IMR-90 (cell line): Measurements from ENCODE around the gene RPS26. TPM values are rescaled to one million over a fixed set of nuclear protein-coding genes. Genes with fewer than 3 reads are reported as not detected.
"Not testable (repeated sequence)": the region's sequence is repeated elsewhere in the genome, so short reads cannot be mapped to it uniquely, and the experiment has no call there.

Source experiments
- ATAC-seq: fragments of 200-7000 bp; cut with Tn5 transposase; 2 replicates; pipeline ENCODE4 v1.9.1; 2020; ENCODE audit warnings: low read depth, mild to moderate bottlenecking, moderate library complexity
- BruUV-seq: library from RNA; stranded (reverse); fragments of 400-500 nt; replicated peaks from 2 replicates; lab custom pipeline; 2021; lab: Mats Ljungman, UMichigan
- CTCF ChIA-PET: fragments of 300-600 bp; formaldehyde crosslinking; extraction: SDS; loops from one replicate; lab custom pipeline; 2021; ENCODE audit warnings: antibody characterized with exemption; lab: Yijun Ruan, JAX
- POLR2A ChIA-PET: fragments of 300-600 bp; sonication (Branson Sonifier 250); formaldehyde crosslinking; loops from one replicate; lab custom pipeline; 2022; ENCODE audit warnings: antibody characterized with exemption; ENCODE audit not compliant: unreplicated experiment; lab: Charles Lee
- DNase-seq: peaks from one replicate; pipeline ENCODE4 v3.0.0; 2013
- H2AFZ ChIP-seq: replicated peaks from 2 replicates; pipeline ENCODE3; 2013; ENCODE audit warnings: low read length, mild to moderate bottlenecking; ENCODE audit not compliant: poor library complexity
- H2AK5ac ChIP-seq: 2 replicates; pipeline ENCODE4 v1.6.1; 2013; ENCODE audit warnings: low read depth, low read length, inconsistent platforms
- H2AK9ac ChIP-seq: replicated peaks from 2 replicates; pipeline ENCODE3; 2013; ENCODE audit warnings: mild to moderate bottlenecking, low read depth, low read length, moderate library complexity; ENCODE audit not compliant: poor library complexity
- H2BK120ac ChIP-seq: 2 replicates; pipeline ENCODE4 v1.6.1; 2013; ENCODE audit warnings: low read depth, low read length, inconsistent platforms
- H2BK15ac ChIP-seq: 3 replicates; pipeline ENCODE4 v1.6.1; 2013; ENCODE audit warnings: low read depth, low read length, inconsistent platforms
- H2BK20ac ChIP-seq: 2 replicates; pipeline ENCODE4 v1.6.1; 2013; ENCODE audit warnings: low read depth, mild to moderate bottlenecking, inconsistent platforms, low read length, moderate library complexity
- H2BK5ac ChIP-seq: 2 replicates; pipeline ENCODE4 v1.6.1; 2013; ENCODE audit warnings: mild to moderate bottlenecking, low read depth, low read length, inconsistent platforms; ENCODE audit not compliant: poor library complexity, severe bottlenecking
- H3K14ac ChIP-seq: replicated peaks from 2 replicates; pipeline ENCODE4 v1.6.1; 2013; ENCODE audit warnings: low read depth, low read length, inconsistent platforms
- H3K18ac ChIP-seq: 2 replicates; pipeline ENCODE4 v1.6.1; 2013; ENCODE audit warnings: low read depth, low read length, control low read depth
- H3K23ac ChIP-seq: 2 replicates; pipeline ENCODE4 v1.6.1; 2013; ENCODE audit warnings: low read depth, low read length, inconsistent platforms
- H3K27ac ChIP-seq: 2 replicates; pipeline ENCODE4 v1.5.1; 2013; ENCODE audit warnings: mild to moderate bottlenecking, control low read depth, low read length; ENCODE audit not compliant: insufficient read depth
- H3K27me3 ChIP-seq: 2 replicates; pipeline ENCODE4 v1.6.1; 2013; ENCODE audit warnings: low read length; ENCODE audit not compliant: control insufficient read depth, insufficient read depth
- H3K36me3 ChIP-seq: 2 replicates; pipeline ENCODE4 v1.6.1; 2013; ENCODE audit warnings: low read length, mixed read lengths; ENCODE audit not compliant: control insufficient read depth, insufficient read depth
- H3K4ac ChIP-seq: 2 replicates; pipeline ENCODE4 v1.6.1; 2013; ENCODE audit warnings: low read depth, low read length, inconsistent platforms
- H3K4me1 ChIP-seq: 2 replicates; pipeline ENCODE4 v1.6.1; 2013; ENCODE audit warnings: low read length, mixed read lengths; ENCODE audit not compliant: control insufficient read depth, insufficient read depth
- H3K4me2 ChIP-seq: 2 replicates; pipeline ENCODE4 v1.6.1; 2013; ENCODE audit warnings: low read depth, mild to moderate bottlenecking, control low read depth, low read length, moderate library complexity
- H3K4me3 ChIP-seq: 2 replicates; pipeline ENCODE4 v1.5.1; 2013; ENCODE audit warnings: low read depth, mild to moderate bottlenecking, control low read depth, low read length, moderate library complexity; ENCODE audit not compliant: insufficient read depth
- H3K56ac ChIP-seq: 2 replicates; pipeline ENCODE4 v1.6.1; 2013; ENCODE audit warnings: low read length, inconsistent platforms; ENCODE audit not compliant: insufficient read depth; ENCODE audit errors: extremely low read depth
- H3K79me1 ChIP-seq, 2 experiments: 2 replicates each; pipeline ENCODE4 v1.6.1; 2013; ENCODE audit warnings: low read length in 2 of 2, inconsistent platforms in 1 of 2, low read depth in 1 of 2
- H3K9ac ChIP-seq: 2 replicates; pipeline ENCODE4 v1.6.1; 2013; ENCODE audit warnings: low read depth, low read length, control low read depth
- H3K9me1 ChIP-seq: 2 replicates; pipeline ENCODE4 v1.6.1; 2013; ENCODE audit warnings: low read length, inconsistent platforms; ENCODE audit not compliant: insufficient read depth
- H3K9me3 ChIP-seq: 2 replicates; pipeline ENCODE4 v1.6.1; 2013; ENCODE audit warnings: low read length; ENCODE audit not compliant: control insufficient read depth, insufficient read depth
- H4K20me1 ChIP-seq: 2 replicates; pipeline ENCODE4 v1.6.1; 2013; ENCODE audit warnings: low read length, inconsistent platforms; ENCODE audit not compliant: insufficient read depth
- H4K5ac ChIP-seq: 2 replicates; pipeline ENCODE4 v1.6.1; 2013; ENCODE audit warnings: mild to moderate bottlenecking, low read depth, low read length, control low read depth
- H4K8ac ChIP-seq, 2 experiments: 2 replicates each; pipeline ENCODE4 v1.6.1; 2013; ENCODE audit warnings: low read depth in 2 of 2, low read length in 2 of 2, control low read depth in 1 of 2, inconsistent platforms in 1 of 2
- H4K91ac ChIP-seq: 2 replicates; pipeline ENCODE4 v1.6.1; 2013; ENCODE audit warnings: low read depth, low read length, inconsistent platforms; ENCODE audit not compliant: insufficient read depth
- BHLHE40 ChIP-seq: fragments of 150-350 bp; IDR thresholded peaks from 2 replicates; pipeline ENCODE4 v1.6.1; 2016; ENCODE audit warnings: mild to moderate bottlenecking, low read depth, low read length
- CEBPB ChIP-seq: IDR thresholded peaks from 2 replicates; pipeline ENCODE4 v1.6.1; 2012; ENCODE audit warnings: low read depth, low read length, improper control_type of control experiment
- ELK1 ChIP-seq: fragments of 150-350 bp; IDR thresholded peaks from 2 replicates; pipeline ENCODE4 v1.6.1; 2016; ENCODE audit warnings: low read depth, mild to moderate bottlenecking, low read length, moderate library complexity, borderline replicate concordance
- POLR2A ChIP-seq: IDR thresholded peaks from 2 replicates; pipeline ENCODE4 v1.6.1; 2012; ENCODE audit warnings: mild to moderate bottlenecking, low read depth, low read length
- RCOR1 ChIP-seq: IDR thresholded peaks from 2 replicates; pipeline ENCODE4 v1.6.1; 2012; ENCODE audit warnings: mild to moderate bottlenecking, low read length, improper control_type of control experiment; ENCODE audit not compliant: insufficient replicate concordance
- RFX5 ChIP-seq: IDR thresholded peaks from 2 replicates; pipeline ENCODE4 v1.8.0; 2012; ENCODE audit warnings: low read depth, mild to moderate bottlenecking, low read length, moderate library complexity
- WGBS, 2 experiments: methylation state at CpG; one replicate each; pipeline versions ENCODE4 v1.1.5 to v1.1.7; 2013; ENCODE audit warnings: missing lambda C conversion rate in 2 of 2; ENCODE audit not compliant: insufficient read length in 1 of 2; ENCODE audit errors: extremely low coverage in 2 of 2; 5-methylcytosine and 5-hydroxymethylcytosine counted together
- dilution Hi-C: fragments of 300-500 bp; cut with HindIII; formaldehyde crosslinking; loops from one replicate; pipeline ENCODE4 v1.14.3; 2018; ENCODE audit warnings: low sequenced_read_pairs; ENCODE audit not compliant: unreplicated experiment
- in situ Hi-C: fragments of 300-500 bp; cut with MboI; formaldehyde crosslinking; loops from 3 replicates; pipeline ENCODE4 v1.14.3; 2019; ENCODE audit warnings: low sequenced_read_pairs, inconsistent platforms, mixed read lengths
- intact Hi-C: fragments of 100-400 bp; cut with micrococcal nuclease; formaldehyde crosslinking; loops from 2 replicates; pipeline ENCODE4 v1.10.0; 2022
- polyA plus RNA-seq, 3 experiments: library from polyadenylated mRNA; depleted of rRNA; stranded (reverse); fragments of >200 nt; gene quantifications; 2 replicates each; pipeline ENCODE4 v1.2.3, GENCODE V29; 2012; ENCODE audit warnings: low replicate concordance in 1 of 3
- total RNA-seq: library from RNA; depleted of rRNA; stranded (reverse); fragments of >200 nt; gene quantifications from 2 replicates; pipeline ENCODE4 v1.2.3, GENCODE V29; 2012

The RPS26 gene
- total and polyA plus RNA-seq, 2 of the 4 experiments (the other 2 are of a cell fraction), result 307 to 1,824 TPM

DNA sequence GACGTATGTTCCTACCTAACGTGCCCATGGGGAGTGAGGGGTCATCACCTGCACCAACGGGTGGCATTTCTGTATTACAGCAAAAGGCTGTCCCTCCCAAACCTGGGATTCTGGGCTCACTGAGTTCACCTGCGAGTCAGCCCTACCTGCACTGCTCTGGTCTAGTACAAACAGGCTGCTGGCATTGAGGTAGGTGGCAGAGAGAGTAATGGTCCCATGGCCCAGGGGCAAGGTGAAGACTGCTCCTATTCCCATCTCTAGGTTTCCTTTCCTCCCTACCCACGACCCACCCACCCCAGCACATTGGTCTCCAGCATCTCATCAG, 44.2 kb upstream of the RPS26 start (continued):
- TF ChIP-seq ELK1 (no peak), CEBPB (no peak), RFX5 (no peak), POLR2A (no peak), RCOR1 (no peak), BHLHE40 (no peak)

GRCh38 chr12:55999522-55999921, 42.2 kb upstream of the RPS26 start:
- H3K14ac ChIP-seq, DNase-seq, H3K9me1 ChIP-seq, H3K4me1 ChIP-seq, H3K27ac ChIP-seq, H4K5ac ChIP-seq, H2AFZ ChIP-seq, H2BK120ac ChIP-seq, H2BK15ac ChIP-seq, H3K9ac ChIP-seq, H4K8ac ChIP-seq, CTCF ChIA-PET, H3K4me2 ChIP-seq, H3K4ac ChIP-seq, dilution Hi-C loops, H3K27me3 ChIP-seq, BruUV-seq, H2BK20ac ChIP-seq, H3K4me3 ChIP-seq, H3K23ac ChIP-seq, H4K91ac ChIP-seq, H2AK9ac ChIP-seq, ATAC-seq, H3K56ac ChIP-seq, H2AK5ac ChIP-seq, H3K9me3 ChIP-seq, POLR2A ChIA-PET, H2BK5ac ChIP-seq, H3K18ac ChIP-seq, H4K20me1 ChIP-seq: not testable (repeated sequence)
- intact Hi-C loops, result loop anchor here (10.0 kb wide), 1 partner anchor 105 kb away; the partner anchor contains the start of gene PA2G4
- peaks cover 5 to 16% of the 10 kb centered on the region in 2 experiments for H3K79me1 ChIP-seq
- in situ Hi-C loops, result loop anchor here (5.0 kb wide), 1 partner anchor 38 kb away; no protein-coding TSS in a partner anchor
- H3K36me3 ChIP-seq, result peaks cover 16% of the 10 kb centered on the region
- no CpG with 5 or more reads among the region's 6 CpGs for WGBS, 2 experiments

DNA sequence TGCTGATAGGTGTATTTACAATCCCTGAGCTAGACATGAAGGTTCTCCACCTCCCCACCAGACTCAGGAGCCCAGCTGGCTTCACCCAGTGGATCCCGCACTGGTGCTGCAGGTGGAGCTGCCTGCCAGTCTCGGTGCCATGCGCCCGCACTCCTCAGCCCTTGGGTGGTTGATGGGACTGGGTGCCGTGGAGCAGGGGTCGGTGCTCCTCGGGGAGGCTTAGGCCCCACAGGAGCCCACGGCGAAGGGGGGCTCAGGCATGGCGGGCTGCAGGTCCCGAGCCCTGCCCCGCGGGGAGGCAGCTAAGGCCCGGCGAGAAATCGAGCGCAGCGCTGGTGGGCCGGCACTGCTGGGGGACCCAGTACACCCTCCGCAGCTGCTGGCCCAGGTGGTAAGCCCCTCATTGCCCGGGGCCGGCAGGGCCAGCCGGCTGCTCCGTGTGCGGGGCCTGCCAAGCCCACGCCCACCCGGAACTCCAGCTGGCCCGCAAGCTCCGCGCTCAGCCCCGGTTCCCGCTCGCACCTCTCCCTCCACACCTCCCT, 41.6 kb upstream of the RPS26 start:
- H3K14ac ChIP-seq, H3K27ac ChIP-seq, H3K9ac ChIP-seq, H2AFZ ChIP-seq, H4K20me1 ChIP-seq, H4K5ac ChIP-seq, H3K9me3 ChIP-seq, H3K56ac ChIP-seq, H3K27me3 ChIP-seq, H4K8ac ChIP-seq, H4K91ac ChIP-seq, H3K4ac ChIP-seq, ATAC-seq, H3K23ac ChIP-seq, dilution Hi-C loops, H2BK120ac ChIP-seq, H2BK15ac ChIP-seq, H2BK20ac ChIP-seq, H3K4me2 ChIP-seq, BruUV-seq, H3K4me1 ChIP-seq, CTCF ChIA-PET, H2AK5ac ChIP-seq, H3K18ac ChIP-seq, DNase-seq, H2BK5ac ChIP-seq, H2AK9ac ChIP-seq, H3K4me3 ChIP-seq: not testable (repeated sequence)
- intact Hi-C loops (loop anchor here (10.0 kb wide), 1 partner anchor 105 kb away; the partner anchor contains the start of gene PA2G4), in situ Hi-C loops (loop anchor here (5.0 kb wide), 1 partner anchor 37 kb away; no protein-coding TSS in a partner anchor)
- peaks cover 18% of the 10 kb centered on the region for H3K36me3 ChIP-seq
- WGBS, 2 experiments, result 88% methylated on average over 4 of the region's 33 CpGs; no CpG with 5 or more reads in 1 of the 2 experiments
- POLR2A ChIA-PET, result interaction anchor here (0.7 kb wide), 1 partner anchor 170 kb away, joined by 3 read pairs; no protein-coding TSS in a partner anchor
- peaks cover 5 to 16% of the 10 kb centered on the region in 2 experiments for H3K79me1 ChIP-seq
- H3K9me1 ChIP-seq, result peaks cover 13% of the 10 kb centered on the region; the same call in 1 of the 2 replicates
